HG02588 (cell line): ENCODE measurements around the gene COL25A1.

Source experiments
- ATAC-seq: cut with Tn5 transposase; IDR thresholded peaks from one replicate; pipeline ENCODE4 v1.9.1; 2021; ENCODE audit warnings: mild to moderate bottlenecking, moderate library complexity; ENCODE audit not compliant: unreplicated experiment

Gene COL25A1

DNA sequence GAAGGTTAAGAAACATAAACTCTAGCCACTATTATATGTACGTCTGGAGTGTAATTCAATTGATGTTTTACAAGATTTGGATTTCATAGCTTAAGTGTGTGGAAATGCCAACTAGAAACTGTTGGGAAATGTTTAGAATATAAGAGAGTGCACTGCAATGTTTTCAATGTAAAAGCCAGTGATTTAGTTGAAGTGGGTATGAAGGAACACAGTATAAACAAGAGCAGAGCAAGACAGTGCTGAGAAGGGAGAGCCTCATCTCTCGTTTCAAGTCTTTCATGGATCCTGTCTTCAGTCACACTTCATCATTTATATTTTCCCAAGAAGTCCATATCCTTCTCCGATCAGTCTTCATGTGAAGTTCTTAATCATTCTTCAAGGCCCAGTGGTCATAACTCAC lies 375.7 kb downstream of the COL25A1 start:
- ATAC-seq: no peak

DNA sequence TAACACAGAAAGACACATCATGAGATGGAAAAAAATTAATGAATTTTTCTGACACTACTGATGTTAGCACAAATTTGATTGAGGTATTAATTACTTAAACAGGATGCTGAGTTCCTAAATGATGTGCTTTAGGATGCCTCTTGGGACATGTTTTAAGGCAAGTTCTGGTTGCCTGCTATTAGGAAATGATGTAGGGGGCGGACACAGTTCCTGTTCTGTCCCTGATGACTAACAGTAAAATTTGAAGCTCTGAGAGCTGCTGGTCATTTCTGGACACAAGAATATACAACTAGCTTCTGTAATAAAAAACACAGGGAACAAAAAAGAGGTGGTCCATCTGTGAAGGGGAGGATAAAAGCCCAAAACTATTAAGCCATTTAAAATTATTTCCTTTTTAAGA lies 376.4 kb downstream of the COL25A1 start:
- no peak for ATAC-seq

DNA sequence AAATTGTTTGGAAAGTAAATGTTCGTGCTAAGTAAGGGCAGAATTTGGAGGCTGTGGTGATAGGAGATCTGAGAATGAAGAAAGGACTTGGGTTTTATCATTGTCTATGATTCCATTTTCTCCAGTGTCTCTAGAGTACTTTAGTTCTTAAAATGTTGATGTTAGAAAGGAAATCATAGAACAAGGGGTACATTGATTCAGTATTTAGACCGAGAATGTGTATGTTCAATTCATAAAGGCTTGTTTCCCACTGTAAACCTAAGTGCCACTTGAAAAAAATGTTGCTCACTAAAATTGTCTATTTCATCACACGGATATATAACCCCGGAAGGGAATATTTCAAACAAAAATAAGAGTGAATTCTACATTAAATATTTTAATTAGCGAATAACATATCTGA lies 380.3 kb downstream of the COL25A1 start:
- no peak for ATAC-seq

DNA sequence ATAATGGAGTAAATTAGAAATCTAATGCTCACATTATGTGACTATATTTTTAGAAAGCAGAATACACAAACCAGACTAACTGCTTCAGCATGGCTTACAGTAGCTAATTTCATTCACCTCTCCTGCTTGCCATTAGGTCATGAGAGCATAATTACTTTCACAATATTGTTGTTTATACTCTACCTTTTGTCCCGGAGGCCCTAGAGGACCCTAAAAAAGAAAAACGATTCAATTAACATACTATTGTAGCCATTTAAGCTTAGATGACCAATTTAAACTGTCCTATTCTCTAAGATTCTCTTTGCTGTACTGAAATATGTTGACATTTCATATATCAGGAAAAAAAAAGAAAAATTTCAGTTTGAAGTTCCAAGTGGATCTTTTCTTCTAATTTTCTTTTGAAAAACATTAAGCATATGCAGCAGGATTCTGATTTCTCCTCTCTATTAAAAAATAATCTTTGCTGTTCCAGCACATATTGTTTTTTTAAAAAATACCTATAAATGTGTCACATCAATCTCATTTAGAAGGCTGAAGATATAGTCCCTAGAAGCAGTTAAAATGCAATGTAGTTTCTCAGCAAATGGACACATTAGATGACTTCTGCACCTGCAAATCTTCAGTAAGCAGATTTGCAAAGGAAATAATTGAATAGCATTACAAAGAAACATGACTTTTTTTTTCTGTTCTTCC lies 381.9 kb downstream of the COL25A1 start:
- no peak for ATAC-seq

DNA sequence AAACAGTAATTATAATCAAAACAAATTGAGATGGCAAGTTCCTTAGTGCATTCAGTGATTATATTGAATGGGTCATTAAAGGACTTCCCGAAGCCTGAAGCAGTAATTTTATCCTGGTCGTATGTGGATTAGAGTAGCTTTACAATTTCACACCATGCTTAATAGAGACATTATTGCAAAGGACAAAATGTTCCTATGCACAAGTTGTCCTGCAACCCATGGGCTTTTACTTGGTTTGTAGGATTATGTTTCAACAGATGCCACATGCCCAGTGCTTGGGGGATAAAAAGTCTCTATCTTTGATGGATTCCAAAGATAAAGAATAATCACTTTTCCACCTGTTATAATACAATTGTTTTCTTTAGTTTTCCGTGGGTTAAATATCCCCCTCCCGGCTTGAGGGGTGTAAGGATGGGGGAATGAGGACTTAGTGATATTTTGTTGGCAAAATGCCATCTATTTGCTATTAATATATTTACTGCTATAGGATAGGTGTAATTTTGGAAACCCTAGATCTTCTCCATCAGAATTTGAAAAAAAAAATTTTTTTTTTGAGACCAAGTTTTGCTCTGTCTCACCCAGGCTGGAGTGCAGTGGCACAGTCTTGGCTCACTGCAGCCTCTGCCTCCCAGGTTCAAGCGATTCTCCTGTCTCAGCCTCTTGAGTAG lies 383.1 kb downstream of the COL25A1 start:
- no peak for ATAC-seq

DNA sequence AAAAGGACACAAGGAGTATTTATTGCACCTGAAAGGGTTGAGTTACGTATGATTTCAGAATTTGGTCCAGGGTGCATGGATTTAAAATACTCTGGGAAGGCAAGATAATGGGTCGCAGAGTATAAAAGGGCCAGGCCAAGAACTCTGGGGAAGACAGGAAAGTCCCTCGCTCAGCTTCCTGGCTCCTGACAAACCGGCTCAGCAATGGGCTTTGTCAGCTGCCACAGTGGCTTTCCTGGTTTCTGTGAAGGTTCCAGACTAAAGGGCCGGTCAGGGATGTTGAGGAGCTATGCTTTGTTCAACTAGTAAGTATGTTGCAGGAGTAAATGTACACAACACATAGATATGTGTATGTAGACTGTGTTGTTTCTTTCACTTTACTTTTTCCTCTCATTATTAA lies 385.2 kb downstream of the COL25A1 start:
- no peak for ATAC-seq

DNA sequence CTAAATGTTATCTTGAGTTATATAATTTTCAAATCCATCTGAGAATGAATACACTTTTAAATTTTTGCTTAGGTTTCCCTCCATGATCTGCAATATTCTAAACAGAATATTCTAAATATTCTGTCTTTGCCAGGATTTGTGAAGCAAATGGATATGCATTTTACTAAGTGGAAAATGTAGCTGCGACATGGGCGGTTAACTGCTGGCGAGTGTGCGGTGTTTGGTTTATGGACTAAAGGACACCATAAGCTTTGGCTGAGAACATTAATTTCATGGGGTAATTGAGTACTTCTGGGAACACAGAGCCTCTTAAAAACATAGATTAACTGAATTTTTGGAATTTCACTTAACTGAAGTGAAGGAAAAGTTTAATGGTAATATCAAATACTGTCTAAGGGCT lies 385.8 kb downstream of the COL25A1 start:
- ATAC-seq: no peak

DNA sequence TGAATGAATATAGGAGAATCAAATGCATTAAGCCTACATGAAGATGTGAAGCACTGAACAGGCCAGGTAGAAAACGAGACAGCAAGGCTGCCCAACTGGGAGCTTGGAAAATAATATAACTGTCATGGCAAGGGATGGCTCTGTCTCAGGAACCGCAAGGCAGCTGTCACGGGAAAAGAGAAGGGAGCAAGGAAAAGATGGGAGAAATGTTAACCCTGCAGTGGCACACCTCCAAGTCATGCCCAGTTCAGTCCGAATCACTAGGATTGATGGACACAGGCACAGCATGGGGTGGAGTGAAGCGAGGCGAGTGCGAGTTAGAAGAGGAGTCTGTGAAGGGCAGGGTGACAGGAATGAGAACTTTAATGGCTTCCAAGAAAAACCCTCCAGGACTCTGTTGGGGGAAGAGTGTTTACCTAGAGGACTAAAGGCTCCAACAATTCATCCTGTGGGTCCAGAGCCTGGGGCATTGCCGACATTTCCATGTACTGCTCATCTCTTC lies 395.5 kb downstream of the COL25A1 start:
- no peak for ATAC-seq

DNA sequence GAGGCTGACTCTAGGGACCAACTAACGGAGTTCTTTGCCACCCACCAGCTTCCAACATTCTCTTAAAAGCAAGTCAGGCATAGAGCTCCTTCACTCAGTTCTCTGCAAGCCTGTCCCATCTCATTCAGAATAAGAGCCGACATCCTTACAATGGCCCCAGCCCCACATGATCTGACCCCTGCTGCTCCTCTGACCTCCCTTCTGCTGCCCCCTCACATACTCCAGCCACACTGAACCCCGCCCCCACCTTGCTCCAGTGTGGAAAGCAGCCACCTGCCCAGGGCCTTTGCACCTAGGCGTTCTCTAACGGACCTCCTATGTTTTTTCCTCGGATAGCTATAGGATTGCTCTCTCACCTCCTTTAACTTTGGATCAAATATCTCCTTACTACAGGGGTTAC lies 396.5 kb downstream of the COL25A1 start:
- ATAC-seq: no peak

DNA sequence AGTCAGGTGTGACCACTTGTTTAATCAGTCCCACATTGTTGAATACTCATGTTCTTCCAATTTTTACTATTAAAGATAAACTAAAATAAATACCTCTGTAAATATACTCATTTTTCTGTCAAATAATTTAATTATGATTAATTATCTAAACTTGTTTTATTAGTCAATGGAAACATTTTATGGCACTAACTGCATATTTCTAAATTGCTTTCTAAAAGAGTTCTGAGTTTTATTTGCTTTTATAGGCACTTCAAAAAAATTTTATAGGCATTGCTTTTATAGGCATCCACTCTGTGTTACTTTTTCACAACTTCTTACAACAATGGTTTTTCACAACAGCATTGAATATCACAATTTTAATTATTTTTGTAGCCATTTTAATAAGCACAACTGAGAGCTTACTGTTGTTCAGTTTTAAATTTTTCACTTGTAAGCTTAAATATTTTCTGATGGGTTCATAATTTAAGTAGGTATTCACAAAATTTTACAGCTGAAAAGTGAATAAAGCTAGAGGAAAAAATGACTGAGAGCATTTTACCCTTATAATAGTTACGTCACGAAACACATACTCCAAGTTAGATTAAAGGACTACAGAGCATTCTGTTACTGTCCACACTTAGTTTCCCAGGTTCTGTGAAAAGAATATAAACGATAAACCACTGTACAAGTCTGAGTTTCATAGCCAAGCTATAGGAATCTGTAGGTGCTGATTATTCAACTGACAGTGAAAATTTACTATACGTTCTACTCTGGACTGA lies 398.8 kb downstream of the COL25A1 start:
- no peak for ATAC-seq

DNA sequence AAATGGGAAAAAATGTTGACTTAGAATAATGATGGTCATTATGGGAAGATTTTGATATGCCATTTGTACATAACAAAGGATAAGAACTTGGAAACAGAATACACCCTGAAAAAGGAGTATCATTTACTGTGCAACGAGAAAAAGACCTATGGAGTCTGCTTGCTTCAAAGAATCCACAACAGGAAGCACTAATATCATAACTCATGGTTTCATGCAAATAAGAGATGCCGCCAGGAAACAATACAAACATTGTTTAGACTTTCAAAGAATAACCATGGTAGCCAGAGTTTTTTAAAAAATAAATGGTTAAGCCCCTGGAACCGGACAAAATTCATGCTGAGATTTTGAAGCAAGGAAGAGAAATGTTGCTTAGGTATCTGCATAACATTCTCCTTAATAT lies 399.7 kb downstream of the COL25A1 start:
- no peak for ATAC-seq

DNA sequence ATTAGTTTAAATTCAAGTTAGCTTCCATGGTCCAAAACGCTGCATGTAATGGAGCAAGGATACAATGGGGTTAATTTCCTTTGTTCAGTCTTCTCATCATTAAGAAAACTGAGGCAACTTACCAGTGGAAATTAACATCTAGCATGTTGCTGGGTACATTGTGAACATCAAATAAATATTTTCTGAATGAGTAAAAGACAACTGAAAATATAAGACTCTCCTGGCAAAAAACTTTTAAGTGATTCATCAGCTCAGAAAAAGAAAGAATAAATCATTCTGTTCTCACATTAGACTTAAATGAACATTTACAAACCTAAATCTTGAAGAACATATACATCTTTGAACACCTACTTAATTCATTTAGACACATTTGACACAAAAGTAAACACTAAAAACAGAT lies 401.2 kb downstream of the COL25A1 start:
- ATAC-seq: no peak

DNA sequence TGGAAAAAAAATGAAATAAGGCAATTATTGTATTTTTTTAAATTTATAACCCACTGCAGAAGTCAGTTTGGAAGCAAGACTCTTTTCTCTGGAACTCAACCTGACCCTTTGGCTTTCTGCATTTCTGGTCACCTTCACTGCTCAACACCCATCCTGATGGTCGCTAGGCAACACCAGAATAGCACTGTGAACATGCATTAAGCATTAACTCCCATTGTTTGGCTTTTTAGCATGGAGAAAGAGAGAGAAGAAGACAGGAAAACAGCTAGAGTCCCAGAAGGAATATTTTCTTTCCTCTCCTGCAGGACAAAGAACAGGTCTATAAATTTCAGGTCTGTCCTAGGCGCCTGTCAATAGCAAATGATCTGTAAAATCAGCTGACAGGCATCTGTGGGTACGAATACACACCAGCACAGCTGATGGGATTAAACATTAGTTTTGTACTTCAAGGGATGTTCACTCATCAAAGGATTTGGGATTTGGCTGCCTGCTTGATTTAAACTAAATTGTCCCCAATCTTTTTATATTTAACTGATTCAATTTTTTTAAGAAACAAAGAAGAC lies 402.4 kb downstream of the COL25A1 start:
- ATAC-seq: no peak

DNA sequence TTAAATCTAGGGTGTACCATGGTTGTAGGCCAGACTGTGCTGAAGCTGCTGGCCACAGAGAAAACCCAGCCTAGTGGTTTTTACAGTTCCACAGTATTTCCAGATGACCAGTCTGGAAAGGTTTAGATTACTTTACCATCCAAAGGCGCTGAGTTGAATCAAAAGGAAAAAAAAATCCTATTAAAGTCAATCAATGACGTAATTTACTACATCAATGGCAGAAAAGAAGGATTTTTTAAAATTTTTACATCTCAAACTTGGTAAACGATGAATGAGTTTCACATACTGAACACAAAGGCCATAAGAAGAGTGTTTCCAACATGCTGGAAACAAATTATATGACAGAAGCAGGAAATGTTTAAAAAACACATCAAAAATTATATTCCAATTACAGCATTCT lies 409.0 kb downstream of the COL25A1 start:
- ATAC-seq: no peak

DNA sequence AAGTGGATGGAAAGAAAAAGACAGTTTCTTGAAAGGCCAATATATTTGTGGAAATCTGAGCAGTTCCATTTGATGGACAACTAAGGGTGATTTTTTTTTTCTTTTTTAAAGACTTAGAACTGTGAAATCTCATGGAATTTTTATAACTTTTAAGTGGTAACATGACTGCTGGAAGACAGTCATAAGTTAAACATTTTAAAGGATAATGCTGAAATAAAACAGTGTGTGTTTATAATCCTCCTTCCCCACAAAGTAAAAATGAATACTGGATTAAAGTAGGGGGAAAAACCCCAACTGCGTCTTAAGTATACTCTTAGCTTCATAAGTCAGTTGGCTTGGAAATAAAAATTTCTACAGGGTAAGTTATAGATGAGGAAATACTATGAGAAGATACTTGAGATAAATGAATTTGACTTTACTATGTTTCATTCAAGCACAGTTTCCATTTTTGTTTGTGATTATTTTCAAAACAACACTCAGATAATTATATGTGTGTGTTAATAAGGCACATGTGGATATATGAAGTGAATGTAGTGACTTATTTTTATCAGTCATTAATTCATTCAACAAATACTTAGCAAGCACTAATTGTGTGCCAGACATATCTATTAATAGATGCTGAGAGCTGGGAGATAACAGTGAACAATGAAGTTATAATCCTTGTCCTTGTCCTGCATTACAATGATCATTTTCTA lies 410.4 kb downstream of the COL25A1 start:
- no peak for ATAC-seq

DNA sequence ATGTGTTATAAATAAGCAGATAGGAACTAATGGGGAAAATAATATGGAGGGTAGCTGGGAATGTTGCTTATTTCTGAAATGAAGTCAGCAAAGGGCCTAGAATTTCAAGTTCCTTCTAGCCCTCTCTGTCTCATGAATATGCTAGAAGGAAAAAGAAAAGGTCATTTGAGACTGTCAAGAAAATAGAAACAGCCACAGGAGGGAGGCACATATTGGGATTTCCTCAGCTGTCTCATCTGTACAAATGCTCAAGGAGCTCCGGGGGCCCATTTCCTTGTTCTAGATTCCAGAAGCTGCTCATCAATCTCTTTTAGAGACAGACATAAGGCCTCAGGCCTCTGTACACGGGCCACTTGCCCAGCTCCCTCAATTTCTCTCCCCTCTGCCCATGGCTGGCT lies 412.0 kb downstream of the COL25A1 start:
- no peak for ATAC-seq

DNA sequence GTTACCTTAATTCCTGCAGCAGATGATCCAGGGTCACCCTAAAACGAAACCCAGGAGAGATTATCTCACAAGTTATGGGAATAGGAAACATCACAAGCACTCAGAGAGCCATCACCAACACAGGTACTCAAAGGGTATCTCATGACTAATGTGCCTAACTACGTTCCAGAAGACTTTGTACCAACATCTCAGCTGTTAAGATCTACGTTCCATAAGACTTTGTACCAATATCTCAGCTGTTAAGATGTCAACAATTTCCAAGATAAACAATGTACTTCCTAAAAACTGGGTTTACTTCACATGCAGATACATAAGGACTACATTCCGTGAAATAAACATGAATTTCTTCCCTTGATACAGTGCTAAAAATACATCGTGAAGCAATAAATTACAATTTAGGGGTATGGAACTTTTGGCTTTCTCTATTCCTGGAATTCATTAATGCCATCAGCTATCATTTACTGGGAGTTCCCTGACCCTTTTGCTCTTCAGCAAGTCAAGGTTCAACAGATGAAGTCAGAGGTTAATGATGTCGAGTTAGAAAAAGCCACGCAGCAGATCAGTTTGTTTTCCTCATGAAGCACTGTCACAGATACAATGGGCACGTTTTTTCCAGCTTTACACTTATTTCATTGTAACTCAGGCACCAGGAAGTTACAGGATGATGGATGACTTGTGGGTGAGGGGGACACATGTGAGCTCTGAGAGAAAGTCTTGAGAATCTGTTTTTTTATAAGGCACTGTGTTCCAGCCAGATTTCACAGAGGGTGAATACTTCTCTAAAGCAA lies 412.6 kb downstream of the COL25A1 start:
- no peak for ATAC-seq

DNA sequence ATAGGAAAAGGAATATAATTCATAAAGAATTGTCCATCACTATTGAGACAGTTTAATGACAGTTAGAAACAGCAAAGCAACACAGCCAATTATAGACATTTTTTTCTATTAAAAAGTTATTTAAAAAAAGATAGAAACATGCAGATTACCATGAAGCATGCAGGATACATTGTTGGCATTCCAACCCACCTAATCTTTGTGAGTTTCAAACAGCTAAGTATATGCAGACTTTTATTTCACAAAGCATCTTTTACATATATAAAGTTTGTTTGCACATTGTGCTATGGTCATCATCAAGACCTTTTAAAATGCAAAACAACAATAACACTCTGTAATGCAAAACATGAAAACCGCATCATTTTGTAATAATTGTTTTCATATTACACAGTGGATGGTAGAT lies 413.7 kb downstream of the COL25A1 start:
- ATAC-seq: no peak

DNA sequence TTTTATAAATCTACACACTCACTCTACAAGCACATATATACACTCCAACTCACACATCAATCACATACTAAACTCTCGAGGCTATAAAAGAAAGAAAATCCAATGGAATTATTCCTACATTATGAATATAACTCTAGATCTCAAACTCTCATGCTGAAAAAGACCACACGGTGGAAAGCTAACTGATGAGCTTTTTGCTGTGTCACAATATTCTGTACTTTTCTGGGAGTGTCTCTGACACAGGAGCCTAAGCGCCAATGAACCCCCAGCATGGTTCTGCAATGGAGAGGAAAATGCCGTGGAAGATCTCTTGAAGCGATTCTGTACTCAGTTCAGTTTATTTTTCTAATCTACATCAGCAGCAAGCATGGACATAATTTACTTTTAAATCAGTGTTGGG lies 415.4 kb downstream of the COL25A1 start:
- ATAC-seq: no peak

DNA sequence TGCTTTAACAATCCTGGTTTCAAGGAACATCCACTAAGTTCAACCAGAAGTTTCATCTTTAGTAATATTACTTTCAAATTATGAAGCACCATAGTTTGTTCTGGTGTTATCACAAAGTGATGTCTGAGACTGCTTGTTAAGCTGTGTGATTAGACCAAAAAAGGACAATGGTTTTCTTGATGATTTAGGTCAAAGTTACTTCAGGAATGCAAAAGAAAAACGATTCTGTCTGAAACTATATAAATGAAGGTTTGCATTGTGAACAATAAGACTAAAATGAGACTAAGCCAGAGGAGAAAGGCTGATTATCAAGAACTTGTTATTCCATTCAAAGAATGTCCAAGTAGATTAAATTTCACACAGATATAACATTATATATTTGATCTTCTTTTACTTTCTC lies 417.2 kb downstream of the COL25A1 start:
- no peak for ATAC-seq
